IMR-90 (cell line): ENCODE measurements around the gene PDZD2. TPM values are rescaled to one million over a fixed set of nuclear protein-coding genes. Genes with fewer than 3 reads are reported as not detected.

ENCODE experiments used
- ATAC-seq: fragments of 200-7000 bp; cut with Tn5 transposase; 2 replicates; pipeline ENCODE4 v1.9.1; 2020; ENCODE audit warnings: low read depth, mild to moderate bottlenecking, moderate library complexity
- BruUV-seq: library from RNA; stranded (reverse); fragments of 400-500 nt; replicated peaks from 2 replicates; lab custom pipeline; 2021; lab: Mats Ljungman, UMichigan
- CTCF ChIA-PET: fragments of 300-600 bp; formaldehyde crosslinking; extraction: SDS; loops from one replicate; lab custom pipeline; 2021; ENCODE audit warnings: antibody characterized with exemption; lab: Yijun Ruan, JAX
- POLR2A ChIA-PET: fragments of 300-600 bp; sonication (Branson Sonifier 250); formaldehyde crosslinking; loops from one replicate; lab custom pipeline; 2022; ENCODE audit warnings: antibody characterized with exemption; ENCODE audit not compliant: unreplicated experiment; lab: Charles Lee
- DNase-seq: peaks from one replicate; pipeline ENCODE4 v3.0.0; 2013
- H2AFZ ChIP-seq: replicated peaks from 2 replicates; pipeline ENCODE3; 2013; ENCODE audit warnings: low read length, mild to moderate bottlenecking; ENCODE audit not compliant: poor library complexity
- H2AK5ac ChIP-seq: 2 replicates; pipeline ENCODE4 v1.6.1; 2013; ENCODE audit warnings: low read depth, low read length, inconsistent platforms
- H2AK9ac ChIP-seq: replicated peaks from 2 replicates; pipeline ENCODE3; 2013; ENCODE audit warnings: mild to moderate bottlenecking, low read depth, low read length, moderate library complexity; ENCODE audit not compliant: poor library complexity
- H2BK120ac ChIP-seq: 2 replicates; pipeline ENCODE4 v1.6.1; 2013; ENCODE audit warnings: low read depth, low read length, inconsistent platforms
- H2BK15ac ChIP-seq: 3 replicates; pipeline ENCODE4 v1.6.1; 2013; ENCODE audit warnings: low read depth, low read length, inconsistent platforms
- H2BK20ac ChIP-seq: 2 replicates; pipeline ENCODE4 v1.6.1; 2013; ENCODE audit warnings: low read depth, mild to moderate bottlenecking, inconsistent platforms, low read length, moderate library complexity
- H2BK5ac ChIP-seq: 2 replicates; pipeline ENCODE4 v1.6.1; 2013; ENCODE audit warnings: mild to moderate bottlenecking, low read depth, low read length, inconsistent platforms; ENCODE audit not compliant: poor library complexity, severe bottlenecking
- H3K14ac ChIP-seq: replicated peaks from 2 replicates; pipeline ENCODE4 v1.6.1; 2013; ENCODE audit warnings: low read depth, low read length, inconsistent platforms
- H3K18ac ChIP-seq: 2 replicates; pipeline ENCODE4 v1.6.1; 2013; ENCODE audit warnings: low read depth, low read length, control low read depth
- H3K23ac ChIP-seq: 2 replicates; pipeline ENCODE4 v1.6.1; 2013; ENCODE audit warnings: low read depth, low read length, inconsistent platforms
- H3K27ac ChIP-seq: 2 replicates; pipeline ENCODE4 v1.5.1; 2013; ENCODE audit warnings: mild to moderate bottlenecking, control low read depth, low read length; ENCODE audit not compliant: insufficient read depth
- H3K27me3 ChIP-seq: 2 replicates; pipeline ENCODE4 v1.6.1; 2013; ENCODE audit warnings: low read length; ENCODE audit not compliant: control insufficient read depth, insufficient read depth
- H3K36me3 ChIP-seq: 2 replicates; pipeline ENCODE4 v1.6.1; 2013; ENCODE audit warnings: low read length, mixed read lengths; ENCODE audit not compliant: control insufficient read depth, insufficient read depth
- H3K4ac ChIP-seq: 2 replicates; pipeline ENCODE4 v1.6.1; 2013; ENCODE audit warnings: low read depth, low read length, inconsistent platforms
- H3K4me1 ChIP-seq: 2 replicates; pipeline ENCODE4 v1.6.1; 2013; ENCODE audit warnings: low read length, mixed read lengths; ENCODE audit not compliant: control insufficient read depth, insufficient read depth
- H3K4me2 ChIP-seq: 2 replicates; pipeline ENCODE4 v1.6.1; 2013; ENCODE audit warnings: low read depth, mild to moderate bottlenecking, control low read depth, low read length, moderate library complexity
- H3K4me3 ChIP-seq: 2 replicates; pipeline ENCODE4 v1.5.1; 2013; ENCODE audit warnings: low read depth, mild to moderate bottlenecking, control low read depth, low read length, moderate library complexity; ENCODE audit not compliant: insufficient read depth
- H3K56ac ChIP-seq: 2 replicates; pipeline ENCODE4 v1.6.1; 2013; ENCODE audit warnings: low read length, inconsistent platforms; ENCODE audit not compliant: insufficient read depth; ENCODE audit errors: extremely low read depth
- H3K79me1 ChIP-seq, 2 experiments: 2 replicates each; pipeline ENCODE4 v1.6.1; 2013; ENCODE audit warnings: low read length in 2 of 2, inconsistent platforms in 1 of 2, low read depth in 1 of 2
- H3K9ac ChIP-seq: 2 replicates; pipeline ENCODE4 v1.6.1; 2013; ENCODE audit warnings: low read depth, low read length, control low read depth
- H3K9me1 ChIP-seq: 2 replicates; pipeline ENCODE4 v1.6.1; 2013; ENCODE audit warnings: low read length, inconsistent platforms; ENCODE audit not compliant: insufficient read depth
- H3K9me3 ChIP-seq: 2 replicates; pipeline ENCODE4 v1.6.1; 2013; ENCODE audit warnings: low read length; ENCODE audit not compliant: control insufficient read depth, insufficient read depth
- H4K20me1 ChIP-seq: 2 replicates; pipeline ENCODE4 v1.6.1; 2013; ENCODE audit warnings: low read length, inconsistent platforms; ENCODE audit not compliant: insufficient read depth
- H4K5ac ChIP-seq: 2 replicates; pipeline ENCODE4 v1.6.1; 2013; ENCODE audit warnings: mild to moderate bottlenecking, low read depth, low read length, control low read depth
- H4K8ac ChIP-seq, 2 experiments: 2 replicates each; pipeline ENCODE4 v1.6.1; 2013; ENCODE audit warnings: low read depth in 2 of 2, low read length in 2 of 2, control low read depth in 1 of 2, inconsistent platforms in 1 of 2
- H4K91ac ChIP-seq: 2 replicates; pipeline ENCODE4 v1.6.1; 2013; ENCODE audit warnings: low read depth, low read length, inconsistent platforms; ENCODE audit not compliant: insufficient read depth
- BHLHE40 ChIP-seq: fragments of 150-350 bp; IDR thresholded peaks from 2 replicates; pipeline ENCODE4 v1.6.1; 2016; ENCODE audit warnings: mild to moderate bottlenecking, low read depth, low read length
- CEBPB ChIP-seq: IDR thresholded peaks from 2 replicates; pipeline ENCODE4 v1.6.1; 2012; ENCODE audit warnings: low read depth, low read length, improper control_type of control experiment
- CHD1 ChIP-seq: IDR thresholded peaks from 2 replicates; pipeline ENCODE4 v1.6.1; 2012; ENCODE audit warnings: low read depth, low read length, improper control_type of control experiment
- ELK1 ChIP-seq: fragments of 150-350 bp; IDR thresholded peaks from 2 replicates; pipeline ENCODE4 v1.6.1; 2016; ENCODE audit warnings: low read depth, mild to moderate bottlenecking, low read length, moderate library complexity, borderline replicate concordance
- FOS ChIP-seq: fragments of 150-350 bp; IDR thresholded peaks from 2 replicates; pipeline ENCODE4 v1.6.1; 2016; ENCODE audit warnings: low read depth, low read length
- MAFK ChIP-seq: IDR thresholded peaks from 2 replicates; pipeline ENCODE4 v1.6.1; 2012; ENCODE audit warnings: low read depth, low read length, improper control_type of control experiment
- MAZ ChIP-seq: IDR thresholded peaks from 2 replicates; pipeline ENCODE4 v1.6.1; 2012; ENCODE audit warnings: low read depth, mild to moderate bottlenecking, low read length, improper control_type of control experiment, moderate library complexity, borderline replicate concordance
- MXI1 ChIP-seq: IDR thresholded peaks from 2 replicates; pipeline ENCODE4 v1.6.1; 2012; ENCODE audit warnings: low read depth, mild to moderate bottlenecking, low read length, moderate library complexity, borderline replicate concordance
- NFE2L2 ChIP-seq: fragments of 150-350 bp; IDR thresholded peaks from 2 replicates; pipeline ENCODE4 v1.6.1; 2016; ENCODE audit warnings: low read depth, mild to moderate bottlenecking, low read length
- POLR2A ChIP-seq: IDR thresholded peaks from 2 replicates; pipeline ENCODE4 v1.6.1; 2012; ENCODE audit warnings: mild to moderate bottlenecking, low read depth, low read length
- RAD21 ChIP-seq: IDR thresholded peaks from 2 replicates; pipeline ENCODE4 v1.6.1; 2012; ENCODE audit warnings: low read length, improper control_type of control experiment
- RCOR1 ChIP-seq: IDR thresholded peaks from 2 replicates; pipeline ENCODE4 v1.6.1; 2012; ENCODE audit warnings: mild to moderate bottlenecking, low read length, improper control_type of control experiment; ENCODE audit not compliant: insufficient replicate concordance
- RFX5 ChIP-seq: IDR thresholded peaks from 2 replicates; pipeline ENCODE4 v1.8.0; 2012; ENCODE audit warnings: low read depth, mild to moderate bottlenecking, low read length, moderate library complexity
- SMC3 ChIP-seq: fragments of 150-350 bp; IDR thresholded peaks from 2 replicates; pipeline ENCODE4 v1.6.1; 2016; ENCODE audit warnings: low read depth, mild to moderate bottlenecking, antibody characterized with exemption, low read length, moderate library complexity
- WGBS, 2 experiments: methylation state at CpG; one replicate each; pipeline versions ENCODE4 v1.1.5 to v1.1.7; 2013; ENCODE audit warnings: missing lambda C conversion rate in 2 of 2; ENCODE audit not compliant: insufficient read length in 1 of 2; ENCODE audit errors: extremely low coverage in 2 of 2; 5-methylcytosine and 5-hydroxymethylcytosine counted together
- dilution Hi-C: fragments of 300-500 bp; cut with HindIII; formaldehyde crosslinking; loops from one replicate; pipeline ENCODE4 v1.14.3; 2018; ENCODE audit warnings: low sequenced_read_pairs; ENCODE audit not compliant: unreplicated experiment
- in situ Hi-C: fragments of 300-500 bp; cut with MboI; formaldehyde crosslinking; loops from 3 replicates; pipeline ENCODE4 v1.14.3; 2019; ENCODE audit warnings: low sequenced_read_pairs, inconsistent platforms, mixed read lengths
- intact Hi-C: fragments of 100-400 bp; cut with micrococcal nuclease; formaldehyde crosslinking; loops from 2 replicates; pipeline ENCODE4 v1.10.0; 2022
- polyA plus RNA-seq, 3 experiments: library from polyadenylated mRNA; depleted of rRNA; stranded (reverse); fragments of >200 nt; gene quantifications; 2 replicates each; pipeline ENCODE4 v1.2.3, GENCODE V29; 2012; ENCODE audit warnings: low replicate concordance in 1 of 3
- total RNA-seq: library from RNA; depleted of rRNA; stranded (reverse); fragments of >200 nt; gene quantifications from 2 replicates; pipeline ENCODE4 v1.2.3, GENCODE V29; 2012
- TF ChIP-seq, protein P1 (sequence below): fragments of 150-350 bp; IDR thresholded peaks from 2 replicates; pipeline ENCODE4 v1.6.1; 2017; ENCODE audit warnings: mild to moderate bottlenecking, antibody characterized with exemption, low read length, low read depth
- TF ChIP-seq, protein P2 (sequence below): conservative IDR thresholded peaks from 2 replicates; pipeline ENCODE4 v1.5.1; 2012; ENCODE audit warnings: mild to moderate bottlenecking, low read depth, low read length, improper control_type of control experiment

PDZD2 gene
- total and polyA plus RNA-seq, 2 of the 4 experiments (the other 2 are of a cell fraction): under 0.01 to 0.02 TPM

- CTCF ChIA-PET: no interaction called here
- DNase-seq: no peak
- no peak overlapping the region for H3K14ac ChIP-seq
- H4K20me1 ChIP-seq: peaks cover 84% of the 10 kb centered on the region
- intact Hi-C loops: no loop called here
- POLR2A ChIA-PET: no interaction called here
- dilution Hi-C loops: no loop called here
- no peak overlapping the region for H2AK9ac ChIP-seq
- no peak overlapping the region for H2BK5ac ChIP-seq
- H4K5ac ChIP-seq: no peak overlapping the region
- no peak overlapping the region for H3K4me3 ChIP-seq
- H4K8ac ChIP-seq: no peak overlapping the region
- H3K79me1 ChIP-seq: peaks cover 22 to 44% of the 10 kb centered on the region in 2 experiments
- no peak overlapping the region for H3K23ac ChIP-seq
- H2BK15ac ChIP-seq: no peak overlapping the region
- H3K9me1 ChIP-seq: peaks cover 19% of the 10 kb centered on the region
- H2BK20ac ChIP-seq: no peak overlapping the region
- no peak overlapping the region for H4K91ac ChIP-seq
- no peak overlapping the region for H2BK120ac ChIP-seq
- H3K4me1 ChIP-seq: peaks cover 16% of the 10 kb centered on the region
- no peaks in the 10 kb centered on the region for H3K27me3 ChIP-seq
- in situ Hi-C loops: no loop called here
- no peak overlapping the region for H2AK5ac ChIP-seq
- H3K4ac ChIP-seq: no peak overlapping the region
- peaks cover 5% of the 10 kb centered on the region; the same call in 1 of the 2 replicates for H3K36me3 ChIP-seq
- no peak overlapping the region for H3K18ac ChIP-seq
- no peak overlapping the region for H3K4me2 ChIP-seq
- H3K9me3 ChIP-seq: no peaks in the 10 kb centered on the region
- H3K9ac ChIP-seq: no peak overlapping the region
- H2AFZ ChIP-seq: no peak overlapping the region
- BruUV-seq: no TSS peak
- no peak overlapping the region for H3K27ac ChIP-seq
- WGBS, 2 experiments: no CpG with 5 or more reads among the region's 4 CpGs
- TF ChIP-seq, protein P1, sequence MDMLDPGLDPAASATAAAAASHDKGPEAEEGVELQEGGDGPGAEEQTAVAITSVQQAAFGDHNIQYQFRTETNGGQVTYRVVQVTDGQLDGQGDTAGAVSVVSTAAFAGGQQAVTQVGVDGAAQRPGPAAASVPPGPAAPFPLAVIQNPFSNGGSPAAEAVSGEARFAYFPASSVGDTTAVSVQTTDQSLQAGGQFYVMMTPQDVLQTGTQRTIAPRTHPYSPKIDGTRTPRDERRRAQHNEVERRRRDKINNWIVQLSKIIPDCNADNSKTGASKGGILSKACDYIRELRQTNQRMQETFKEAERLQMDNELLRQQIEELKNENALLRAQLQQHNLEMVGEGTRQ: no peak
- TF ChIP-seq RAD21 (no peak), MAZ (no peak), BHLHE40 (no peak), POLR2A (no peak), FOS (no peak), NFE2L2 (no peak), SMC3 (no peak), MXI1 (no peak), CHD1 (no peak), RCOR1 (no peak), ELK1 (no peak), MAFK (no peak), RFX5 (no peak), CEBPB (no peak)
- TF ChIP-seq, protein P2, sequence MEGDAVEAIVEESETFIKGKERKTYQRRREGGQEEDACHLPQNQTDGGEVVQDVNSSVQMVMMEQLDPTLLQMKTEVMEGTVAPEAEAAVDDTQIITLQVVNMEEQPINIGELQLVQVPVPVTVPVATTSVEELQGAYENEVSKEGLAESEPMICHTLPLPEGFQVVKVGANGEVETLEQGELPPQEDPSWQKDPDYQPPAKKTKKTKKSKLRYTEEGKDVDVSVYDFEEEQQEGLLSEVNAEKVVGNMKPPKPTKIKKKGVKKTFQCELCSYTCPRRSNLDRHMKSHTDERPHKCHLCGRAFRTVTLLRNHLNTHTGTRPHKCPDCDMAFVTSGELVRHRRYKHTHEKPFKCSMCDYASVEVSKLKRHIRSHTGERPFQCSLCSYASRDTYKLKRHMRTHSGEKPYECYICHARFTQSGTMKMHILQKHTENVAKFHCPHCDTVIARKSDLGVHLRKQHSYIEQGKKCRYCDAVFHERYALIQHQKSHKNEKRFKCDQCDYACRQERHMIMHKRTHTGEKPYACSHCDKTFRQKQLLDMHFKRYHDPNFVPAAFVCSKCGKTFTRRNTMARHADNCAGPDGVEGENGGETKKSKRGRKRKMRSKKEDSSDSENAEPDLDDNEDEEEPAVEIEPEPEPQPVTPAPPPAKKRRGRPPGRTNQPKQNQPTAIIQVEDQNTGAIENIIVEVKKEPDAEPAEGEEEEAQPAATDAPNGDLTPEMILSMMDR: no peak
- no peak for ATAC-seq
- no peak overlapping the region for H3K56ac ChIP-seq
These were observed 509.0 kb downstream of the PDZD2 start for GRCh38 chr5:32147959-32148358.
